ENCODE data around the gene MCRIP2. TPM values are rescaled to one million over a fixed set of nuclear protein-coding genes. Genes with fewer than 3 reads are reported as not detected.
"Not testable (repeated sequence)": the region's sequence is repeated elsewhere in the genome, so short reads cannot be mapped to it uniquely, and the experiment has no call there.

MCRIP2 gene
- total and polyA plus RNA-seq, 10 donors, result 23.6 to 106 (median 41.8) TPM

- H3K36me3 ChIP-seq, result peaks cover 0 to 51% (median 29%) of the 10 kb centered on the region in 6 donors
- H3K27me3 ChIP-seq (replicated peaks in 1 of 7), result peaks cover 0 to 6% (median 0%) of the 10 kb centered on the region in 7 donors
- DNase-seq, result no peak
- intact Hi-C loops (cut with DNase I; ENCODE audit: low total_unique reads), result no loop called here
- WGBS, 5 donors, result 94 to 97% (median 95%) methylated on average over 49 to 51 of the region's 51 CpGs
- H3K27ac ChIP-seq, result no peak overlapping the region
- TF ChIP-seq POLR2AphosphoS5 (IDR thresholded peaks at IDR 0.05) (peak in 1 of 3 donors; percentile 36), POLR2A (IDR thresholded peaks at IDR 0.05) (no peak)
- peaks cover 30 to 89% (median 74%) of the 10 kb centered on the region in 6 donors for H3K4me1 ChIP-seq
- H3K4me3 ChIP-seq, result no peak overlapping the region
- H3K9me3 ChIP-seq, result no peaks in the 10 kb centered on the region
Measured at GRCh38 chr16:686459-687260, 45.0 kb downstream of the MCRIP2 start.

- peaks cover 27 to 80% (median 66%) of the 10 kb centered on the region in 6 donors for H3K4me1 ChIP-seq
- no peak for TF ChIP-seq POLR2AphosphoS5 (IDR thresholded peaks at IDR 0.05)
- TF ChIP-seq CTCF (IDR thresholded peaks at IDR 0.05 in 8 of 11, conservative IDR thresholded peaks at IDR 0.05 in 3 of 11), result no peak
- TF ChIP-seq POLR2A (IDR thresholded peaks at IDR 0.05), result no peak
Measured at GRCh38 chr16:687499-687898, 45.9 kb downstream of the MCRIP2 start.

GRCh38 chr16:689175-689897, 47.7 kb downstream of the MCRIP2 start:
- no peak for DNase-seq
- no peaks in the 10 kb centered on the region for H3K9me3 ChIP-seq
- H3K4me3 ChIP-seq, result peak overlapping the region; percentile 77 to 95 (median 86)
- TF ChIP-seq POLR2A (IDR thresholded peaks at IDR 0.05) (no peak), POLR2AphosphoS5 (IDR thresholded peaks at IDR 0.05) (no peak), CTCF (IDR thresholded peaks at IDR 0.05 in 8 of 11, conservative IDR thresholded peaks at IDR 0.05 in 3 of 11) (no peak)
- peaks cover 0 to 29% (median 14%) of the 10 kb centered on the region in 7 donors for H3K27me3 ChIP-seq (replicated peaks in 1 of 7)
- H3K36me3 ChIP-seq, result peaks cover 0 to 34% (median 15%) of the 10 kb centered on the region in 6 donors
- H3K4me1 ChIP-seq, result peaks cover 23 to 74% (median 57%) of the 10 kb centered on the region in 6 donors
- 86 to 90% (median 86%) methylated on average over 16 to 26 of the region's 26 CpGs for WGBS, 5 donors
- peak overlapping the region; percentile 85 to 94 (median 92) for H3K27ac ChIP-seq
- intact Hi-C loops (cut with DNase I; ENCODE audit: low total_unique reads), result no loop called here

More at GRCh38 chr16:687499-687898, 45.9 kb downstream of the MCRIP2 start:
- Histone ChIP-seq H3K27ac (no peak overlapping the region), H3K36me3 (peaks cover 0 to 43% (median 21%) of the 10 kb centered on the region in 6 donors), H3K9me3 (no peaks in the 10 kb centered on the region), H3K27me3 (replicated peaks in 1 of 7) (peaks cover 0 to 11% (median 0%) of the 10 kb centered on the region in 7 donors), H3K4me3 (no peak overlapping the region)
- 91 to 97% (median 94%) methylated on average over 19 of the region's 19 CpGs for WGBS, 5 donors
- DNase-seq, result no peak
- intact Hi-C loops (cut with DNase I; ENCODE audit: low total_unique reads), result no loop called here

DNA sequence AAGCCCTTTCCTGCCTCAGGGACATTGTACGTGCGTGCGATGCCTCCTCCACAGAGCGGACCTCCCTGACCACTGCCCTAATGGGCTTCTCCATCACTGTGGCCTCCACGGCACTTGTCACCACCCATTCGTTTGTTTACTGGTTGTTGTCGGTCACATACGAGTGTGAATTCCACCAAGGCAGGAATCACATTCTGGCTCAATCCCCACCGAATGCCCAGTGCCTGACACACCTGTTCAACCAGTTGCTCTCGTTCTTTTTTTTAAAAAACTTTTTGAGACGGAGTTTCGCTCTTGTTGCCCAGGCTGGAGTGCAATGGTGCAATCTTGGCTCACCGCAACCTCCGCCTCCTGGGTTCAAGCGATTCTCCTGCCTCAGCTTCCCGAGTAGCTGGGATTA, 49.6 kb downstream of the MCRIP2 start:
- DNase-seq; H3K9me3 ChIP-seq; H3K4me3 ChIP-seq; intact Hi-C loops (cut with DNase I; ENCODE audit: low total_unique reads); H3K27ac ChIP-seq: not testable (repeated sequence)
- Histone ChIP-seq H3K36me3 (peaks cover 0 to 20% (median 13%) of the 10 kb centered on the region in 6 donors), H3K27me3 (replicated peaks in 1 of 7) (peaks cover 0 to 48% (median 33%) of the 10 kb centered on the region in 7 donors), H3K4me1 (peaks cover 25 to 73% (median 56%) of the 10 kb centered on the region in 6 donors)
- 86 to 92% (median 90%) methylated on average over 16 of the region's 16 CpGs for WGBS, 5 donors

All from spleen (tissue), 11 donors.